Endothelial cell of umbilical vein (primary cell): ENCODE measurements around the gene LURAP1L. TPM values are rescaled to one million over a fixed set of nuclear protein-coding genes. Genes with fewer than 3 reads are reported as not detected.

Source experiments
- BruUV-seq: library from RNA; stranded (reverse); fragments of 400-500 nt; replicated peaks from 2 replicates; lab custom pipeline; 2021; lab: Mats Ljungman, UMichigan
- CTCF ChIA-PET: fragments of 300-600, 350-600 bp; sonication (Branson Sonifier 250); formaldehyde crosslinking; loops from one replicate; lab custom pipeline; 2021; ENCODE audit warnings: antibody characterized with exemption, inconsistent platforms; lab: Charles Lee
- POLR2A ChIA-PET: fragments of 300-600, 350-600 bp; sonication (Branson Sonifier 250); formaldehyde crosslinking; loops from one replicate; lab custom pipeline; 2021; ENCODE audit warnings: antibody characterized with exemption, inconsistent platforms; lab: Charles Lee
- DNase-seq: peaks from one replicate; pipeline ENCODE4 v3.0.0-alpha.2; 2011; ENCODE audit warnings: low read depth, low spot score
- FAIRE-seq: peaks from 2 replicates; lab custom pipeline; 2011; peaks lifted over from hg19 to GRCh38; lab: Jason Lieb, UNC
- H2AFZ ChIP-seq: 2 replicates; pipeline ENCODE4 v1.6.0; 2012; ENCODE audit warnings: low read depth, low read length, control low read depth, inconsistent platforms
- H3K27ac ChIP-seq: 2 replicates; pipeline ENCODE4 v1.5.1; 2011; ENCODE audit warnings: low read depth, mild to moderate bottlenecking, control low read depth, low read length, moderate library complexity; ENCODE audit not compliant: insufficient read depth
- H3K27me3 ChIP-seq, 2 experiments: 2 replicates each; pipeline versions ENCODE4 v1.6.0 to v1.6.1; 2011; ENCODE audit warnings: low read length in 2 of 2, mixed read lengths in 1 of 2; ENCODE audit not compliant: control insufficient read depth in 2 of 2, insufficient read depth in 2 of 2
- H3K36me3 ChIP-seq, 2 experiments: 2 replicates in 1 of 2; 3 replicates in 1 of 2; pipeline ENCODE4 v1.5.1; 2011; ENCODE audit warnings: low read length in 2 of 2, mild to moderate bottlenecking in 1 of 2, moderate library complexity in 1 of 2; ENCODE audit not compliant: control insufficient read depth in 2 of 2, insufficient read depth in 2 of 2; ENCODE audit errors: extremely low read depth in 1 of 2
- H3K4me1 ChIP-seq: 3 replicates; pipeline ENCODE4 v1.5.1; 2011; ENCODE audit warnings: mild to moderate bottlenecking, low read length; ENCODE audit not compliant: control insufficient read depth, insufficient read depth; ENCODE audit errors: extremely low read depth
- H3K4me2 ChIP-seq: 2 replicates; pipeline ENCODE4 v1.6.1; 2011; ENCODE audit warnings: low read length, control low read depth, mixed read lengths; ENCODE audit not compliant: insufficient read depth
- H3K4me3 ChIP-seq, 3 experiments: fragments of 200-600 bp in 1 of 3; sonication (generic), shearing (Covaris generic) in 1 of 3; replicated peaks in 1 of 3; 2 replicates each; pipeline ENCODE4 v1.5.1; 2011 to 2016; ENCODE audit warnings: control low read depth in 3 of 3, low read length in 3 of 3, mild to moderate bottlenecking in 2 of 3, inconsistent platforms in 1 of 3, low read depth in 1 of 3, moderate library complexity in 1 of 3; ENCODE audit not compliant: insufficient read depth in 1 of 3
- H3K79me2 ChIP-seq: 2 replicates; pipeline ENCODE4 v1.6.0; 2012; ENCODE audit warnings: low read length, inconsistent platforms; ENCODE audit not compliant: control insufficient read depth, insufficient read depth
- H3K9ac ChIP-seq: replicated peaks from 2 replicates; pipeline ENCODE3; 2011; ENCODE audit warnings: low read length, control low read depth; ENCODE audit not compliant: insufficient read depth; ENCODE audit errors: extremely low read depth
- H3K9me1 ChIP-seq: replicated peaks from 3 replicates; pipeline ENCODE4 v1.6.0; 2011; ENCODE audit warnings: mild to moderate bottlenecking, low read length; ENCODE audit not compliant: control insufficient read depth, insufficient read depth; ENCODE audit errors: extremely low read depth
- H3K9me3 ChIP-seq: replicated peaks from 2 replicates; pipeline ENCODE4 v1.5.1; 2012; ENCODE audit warnings: low read length, inconsistent platforms; ENCODE audit not compliant: control insufficient read depth, insufficient read depth
- H4K20me1 ChIP-seq: replicated peaks from 2 replicates; pipeline ENCODE3; 2011; ENCODE audit warnings: mild to moderate bottlenecking, low read length; ENCODE audit not compliant: control insufficient read depth, insufficient read depth; ENCODE audit errors: extremely low read depth
- EZH2 ChIP-seq: IDR thresholded peaks from 2 replicates; pipeline ENCODE4 v1.6.1; 2012; ENCODE audit warnings: borderline replicate concordance, low read depth, mild to moderate bottlenecking, moderate library complexity, low read length, inconsistent platforms; ENCODE audit not compliant: severe bottlenecking
- FOS ChIP-seq: IDR thresholded peaks from 2 replicates; pipeline ENCODE4 v1.6.1; 2011; ENCODE audit warnings: mild to moderate bottlenecking, low read length, moderate library complexity, borderline replicate concordance; ENCODE audit not compliant: insufficient read depth
- GATA2 ChIP-seq: IDR thresholded peaks from 2 replicates; pipeline ENCODE4 v1.7.0; 2011; ENCODE audit warnings: low read depth, mild to moderate bottlenecking, moderate library complexity, mixed read lengths, low read length; ENCODE audit not compliant: insufficient read length, insufficient read depth
- JUN ChIP-seq: IDR thresholded peaks from 2 replicates; pipeline ENCODE4 v1.6.1; 2011; ENCODE audit warnings: borderline replicate concordance, low read depth; ENCODE audit not compliant: insufficient read length, insufficient read depth
- MYC ChIP-seq: IDR thresholded peaks from one replicate; pipeline ENCODE4 v1.6.1; 2011; ENCODE audit warnings: mild to moderate bottlenecking, low read depth, low read length
- POLR2A ChIP-seq: IDR thresholded peaks from 2 replicates; pipeline ENCODE4 v1.6.1; 2012; ENCODE audit warnings: low read depth, mild to moderate bottlenecking, control low read depth, low read length
- POLR2AphosphoS5 ChIP-seq: IDR thresholded peaks from 2 replicates; pipeline ENCODE4 v1.6.1; 2012; ENCODE audit warnings: low read depth, mild to moderate bottlenecking, control low read depth, low read length, moderate library complexity; ENCODE audit not compliant: insufficient read depth
- dilution Hi-C: fragments of 300-500 bp; cut with MboI; formaldehyde crosslinking; loops from one replicate; pipeline ENCODE4 v1.15.0; 2019; ENCODE audit warnings: low sequenced_read_pairs; ENCODE audit not compliant: extremely low pct_ligation_motif_present
- intact Hi-C: fragments of 100-400 bp; cut with micrococcal nuclease; formaldehyde crosslinking; loops from one replicate; pipeline ENCODE4 v1.10.0; 2022
- polyA plus RNA-seq, 4 experiments: library from polyadenylated mRNA; depleted of rRNA in 3 of 4; stranded (reverse) in 3 of 4; unstranded in 1 of 4; fragments of >200 nt; gene quantifications; 2 replicates each; pipeline versions ENCODE4 v1.2.1 to v1.2.3, GENCODE V29; 2011 to 2012; ENCODE audit warnings: missing spikeins in 1 of 4
- total RNA-seq: library from RNA; stranded (reverse); gene quantifications from 2 replicates; pipeline ENCODE4 v1.2.3, GENCODE V29; 2021
- TF ChIP-seq, protein P1 (sequence below), 2 donors: IDR thresholded peaks; 1 replicate in 1 of 2; 2 replicates in 1 of 2; pipeline ENCODE4 v1.5.1; 2011; ENCODE audit warnings: low read length in 2 of 2, mild to moderate bottlenecking in 2 of 2, moderate library complexity in 2 of 2, control low read depth in 1 of 2, inconsistent platforms in 1 of 2, low read depth in 1 of 2; ENCODE audit not compliant: insufficient read depth in 1 of 2; ENCODE audit errors: extremely low read depth in 1 of 2
- TF ChIP-seq, protein P2 (sequence below): IDR thresholded peaks from 2 replicates; pipeline ENCODE4 v1.6.1; 2011; ENCODE audit not compliant: insufficient read depth, insufficient read length

The LURAP1L gene
- total and polyA plus RNA-seq, 2 donors (not counting 3 experiments of a cell fraction or from before 2014, with no cell fraction given): 1.5 to 3.3 TPM

DNA sequence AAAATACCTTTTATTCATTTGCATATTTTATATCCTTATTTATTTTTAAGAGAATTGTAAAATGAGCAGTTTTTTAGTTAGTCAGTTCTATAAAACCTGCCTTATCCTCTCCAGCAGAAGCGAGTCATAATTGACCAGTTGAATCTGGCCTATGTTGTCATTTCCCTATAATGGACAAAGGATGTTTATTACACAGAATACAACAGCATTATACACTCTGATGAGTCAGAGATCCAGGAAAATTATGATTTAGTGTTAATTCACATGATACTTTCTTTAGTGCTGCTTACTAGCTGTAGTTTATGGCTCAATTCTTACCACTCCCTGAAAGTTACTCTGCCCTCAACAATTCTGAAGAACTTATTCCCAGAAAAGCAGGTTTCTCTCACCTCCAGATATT lies 26.8 kb upstream of the LURAP1L start:
- intact Hi-C loops (no loop called here), dilution Hi-C loops (no loop called here)
- no peaks in the 10 kb centered on the region for H3K27me3 ChIP-seq
- FAIRE-seq (no peak), DNase-seq (peak; percentile 71)
- no TSS peak for BruUV-seq
- POLR2A ChIA-PET: no interaction called here
- no peaks in the 10 kb centered on the region for H3K36me3 ChIP-seq
- H3K4me3 ChIP-seq: no peak overlapping the region
- no peaks in the 10 kb centered on the region for H3K9me1 ChIP-seq
- no peak overlapping the region for H3K4me2 ChIP-seq
- no peak overlapping the region for H3K9ac ChIP-seq
- no peaks in the 10 kb centered on the region for H3K79me2 ChIP-seq
- CTCF ChIA-PET: interaction anchor here (1.1 to 1.8 kb wide), 3 partner anchors 9 to 12 kb away, joined by 3 to 4 read pairs (median 4); no protein-coding TSS in a partner anchor
- no peak for TF ChIP-seq POLR2A
- TF ChIP-seq EZH2: no peak
- peak; percentile 87 for TF ChIP-seq FOS
- peak; percentile 58 for TF ChIP-seq JUN
- no peaks in the 10 kb centered on the region for H4K20me1 ChIP-seq
- H2AFZ ChIP-seq: peak overlapping the region; percentile 36
- no peaks in the 10 kb centered on the region for H3K4me1 ChIP-seq
- no peaks in the 10 kb centered on the region for H3K9me3 ChIP-seq
- peak overlapping the region; percentile 21 for H3K27ac ChIP-seq

DNA sequence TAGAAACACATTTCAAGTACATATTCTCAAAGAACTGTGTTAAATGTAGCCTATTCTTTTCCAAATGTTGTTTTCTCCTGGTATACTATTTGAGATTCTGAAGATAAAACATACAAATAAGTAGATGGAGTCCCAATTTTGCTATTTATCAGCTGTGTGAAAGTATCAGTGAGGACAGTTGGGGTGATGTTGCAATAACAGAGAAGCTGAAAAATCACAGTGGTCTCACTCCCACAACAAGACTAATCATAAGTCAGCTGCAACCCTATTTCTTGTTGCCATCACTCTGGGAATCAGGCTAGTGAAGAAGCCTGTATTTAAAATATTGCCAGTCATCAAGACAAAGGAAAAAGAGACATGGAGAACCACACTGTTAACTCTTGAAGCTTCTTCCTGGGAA lies 25.9 kb upstream of the LURAP1L start:
- no TSS peak for BruUV-seq
- Histone ChIP-seq H3K4me2 (no peak overlapping the region), H4K20me1 (no peaks in the 10 kb centered on the region), H3K36me3 (no peaks in the 10 kb centered on the region), H3K27ac (no peak overlapping the region), H3K9ac (no peak overlapping the region), H3K79me2 (no peaks in the 10 kb centered on the region), H3K4me1 (no peaks in the 10 kb centered on the region), H2AFZ (peak overlapping the region; percentile 24), H3K9me3 (no peaks in the 10 kb centered on the region), H3K4me3 (no peak overlapping the region), H3K27me3 (no peaks in the 10 kb centered on the region), H3K9me1 (no peaks in the 10 kb centered on the region)
- no peak for DNase-seq
- no peak for TF ChIP-seq GATA2
- no peak for TF ChIP-seq POLR2AphosphoS5
- TF ChIP-seq MYC: no peak
- TF ChIP-seq, protein P1, sequence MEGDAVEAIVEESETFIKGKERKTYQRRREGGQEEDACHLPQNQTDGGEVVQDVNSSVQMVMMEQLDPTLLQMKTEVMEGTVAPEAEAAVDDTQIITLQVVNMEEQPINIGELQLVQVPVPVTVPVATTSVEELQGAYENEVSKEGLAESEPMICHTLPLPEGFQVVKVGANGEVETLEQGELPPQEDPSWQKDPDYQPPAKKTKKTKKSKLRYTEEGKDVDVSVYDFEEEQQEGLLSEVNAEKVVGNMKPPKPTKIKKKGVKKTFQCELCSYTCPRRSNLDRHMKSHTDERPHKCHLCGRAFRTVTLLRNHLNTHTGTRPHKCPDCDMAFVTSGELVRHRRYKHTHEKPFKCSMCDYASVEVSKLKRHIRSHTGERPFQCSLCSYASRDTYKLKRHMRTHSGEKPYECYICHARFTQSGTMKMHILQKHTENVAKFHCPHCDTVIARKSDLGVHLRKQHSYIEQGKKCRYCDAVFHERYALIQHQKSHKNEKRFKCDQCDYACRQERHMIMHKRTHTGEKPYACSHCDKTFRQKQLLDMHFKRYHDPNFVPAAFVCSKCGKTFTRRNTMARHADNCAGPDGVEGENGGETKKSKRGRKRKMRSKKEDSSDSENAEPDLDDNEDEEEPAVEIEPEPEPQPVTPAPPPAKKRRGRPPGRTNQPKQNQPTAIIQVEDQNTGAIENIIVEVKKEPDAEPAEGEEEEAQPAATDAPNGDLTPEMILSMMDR (IDR thresholded peaks at IDR 0.05; ENCODE audit: extremely low read depth in 1 of 2, insufficient read depth in 1 of 2, low read depth in 1 of 2, low read length in 2 of 2): no peak
- TF ChIP-seq FOS: no peak
- TF ChIP-seq JUN: no peak
- no peak for TF ChIP-seq EZH2
- TF ChIP-seq, protein P2, sequence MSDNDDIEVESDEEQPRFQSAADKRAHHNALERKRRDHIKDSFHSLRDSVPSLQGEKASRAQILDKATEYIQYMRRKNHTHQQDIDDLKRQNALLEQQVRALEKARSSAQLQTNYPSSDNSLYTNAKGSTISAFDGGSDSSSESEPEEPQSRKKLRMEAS: no peak
- no peak for TF ChIP-seq POLR2A
- CTCF ChIA-PET: interaction anchor here (1.8 kb wide), 1 partner anchor 12 kb away, joined by 4 read pairs; no protein-coding TSS in a partner anchor
- no peak for FAIRE-seq
- POLR2A ChIA-PET: no interaction called here
- dilution Hi-C loops (no loop called here), intact Hi-C loops (no loop called here)
